Left renal cortex interstitium (tissue), 4 donors: ENCODE results near the gene CCDC106. TPM values are rescaled to one million over a fixed set of nuclear protein-coding genes. Genes with fewer than 3 reads are reported as not detected.

ENCODE experiments used
- DNase-seq, 4 donors: peaks; one replicate each; pipeline ENCODE4 v3.0.0-alpha.2; 2013; ENCODE audit warnings: low read depth in 4 of 4, low spot score in 2 of 4, missing footprints in 1 of 4
- polyA plus RNA-seq, 4 donors: library from polyadenylated mRNA; unstranded; fragments of 120-200 nt; gene quantifications; one replicate each; pipeline ENCODE4 v1.2.1, GENCODE V29; 2013; ENCODE audit not compliant: insufficient read length in 4 of 4

The CCDC106 gene
- polyA plus RNA-seq, 4 donors: 18.3 to 29.6 (median 25.8) TPM

DNA sequence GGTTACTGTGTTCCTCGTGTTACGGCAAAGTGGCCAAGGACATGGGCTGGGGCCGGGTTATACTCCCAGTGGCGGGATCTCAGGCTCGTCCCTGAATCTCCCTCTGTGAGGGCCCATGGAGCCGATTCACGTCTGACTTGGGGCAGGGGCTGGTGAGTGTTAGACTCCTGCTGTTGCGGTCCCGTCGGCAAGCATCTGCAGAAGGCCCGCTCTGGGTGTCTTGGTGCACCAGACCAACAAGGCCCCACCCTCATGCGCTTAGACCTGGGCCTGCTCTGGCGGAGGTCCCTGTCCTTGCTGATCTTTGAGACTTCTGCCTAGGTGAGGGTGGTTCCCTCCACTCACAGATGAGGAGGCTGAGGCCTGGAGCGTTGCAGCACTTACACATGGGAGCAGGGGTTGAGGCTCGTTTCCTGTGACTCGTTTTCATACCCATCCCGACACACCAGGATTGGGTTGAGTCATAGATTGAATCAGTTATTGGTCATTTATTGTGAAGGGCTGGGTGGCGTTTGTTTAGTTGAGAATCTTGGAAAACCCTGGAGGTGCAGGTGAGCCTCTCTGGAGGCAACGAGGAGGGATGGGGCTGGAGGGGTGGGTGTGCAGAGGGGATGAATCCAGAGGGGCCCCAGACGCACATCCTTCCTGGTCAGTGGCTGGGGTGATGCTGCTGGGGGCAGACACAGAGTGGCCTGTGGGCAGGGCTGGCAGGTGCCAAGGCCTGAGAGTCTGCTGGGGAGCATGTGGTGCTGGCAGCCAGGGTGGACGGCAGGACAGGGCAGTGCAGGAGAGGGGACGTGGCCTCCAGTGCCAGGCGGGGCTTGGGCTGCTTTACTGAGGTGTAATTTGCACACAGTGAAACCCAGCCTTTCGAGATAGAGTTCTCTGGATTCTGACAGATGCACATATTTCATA lies 31.6 kb downstream of the CCDC106 start:
- DNase-seq: no peak

DNA sequence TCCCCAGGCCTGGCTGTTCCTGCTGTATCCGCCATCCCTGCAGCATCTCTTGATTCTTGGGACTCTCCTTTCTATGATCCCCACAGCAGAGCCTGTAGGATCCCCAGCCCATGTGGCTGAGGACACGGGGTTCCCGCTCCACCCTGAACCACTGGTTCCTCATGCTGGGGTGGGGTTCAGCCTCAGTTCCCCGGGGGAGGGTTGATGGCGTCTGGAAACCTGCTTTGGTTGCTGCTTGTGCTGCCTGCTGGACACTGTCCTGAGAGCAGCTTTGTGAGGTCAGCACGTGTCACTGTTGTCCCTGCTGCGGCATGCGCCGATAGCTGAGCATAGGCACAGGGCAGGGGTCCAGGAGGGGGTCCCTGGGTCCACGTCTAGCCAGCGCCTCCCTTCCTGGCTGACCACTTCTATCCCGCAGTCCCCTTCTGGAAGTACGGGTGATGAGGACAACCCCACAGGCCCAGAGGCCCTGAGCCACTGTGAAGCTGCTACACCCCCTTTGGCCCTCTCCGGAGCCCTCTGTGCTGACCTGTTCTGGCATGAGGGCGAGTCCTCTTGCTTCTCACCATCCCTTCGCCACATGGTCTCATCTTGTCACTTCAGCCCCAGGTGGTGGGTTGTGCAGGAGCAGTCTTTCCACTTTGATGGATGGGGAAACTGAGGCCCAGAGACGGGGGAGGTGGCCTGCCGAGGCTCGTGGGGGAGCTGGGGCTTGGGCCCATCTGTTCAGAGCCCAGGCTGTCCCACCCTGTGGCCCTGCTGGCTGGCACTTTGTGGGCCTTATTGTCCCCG lies 32.5 kb downstream of the CCDC106 start:
- no peak for DNase-seq

DNA sequence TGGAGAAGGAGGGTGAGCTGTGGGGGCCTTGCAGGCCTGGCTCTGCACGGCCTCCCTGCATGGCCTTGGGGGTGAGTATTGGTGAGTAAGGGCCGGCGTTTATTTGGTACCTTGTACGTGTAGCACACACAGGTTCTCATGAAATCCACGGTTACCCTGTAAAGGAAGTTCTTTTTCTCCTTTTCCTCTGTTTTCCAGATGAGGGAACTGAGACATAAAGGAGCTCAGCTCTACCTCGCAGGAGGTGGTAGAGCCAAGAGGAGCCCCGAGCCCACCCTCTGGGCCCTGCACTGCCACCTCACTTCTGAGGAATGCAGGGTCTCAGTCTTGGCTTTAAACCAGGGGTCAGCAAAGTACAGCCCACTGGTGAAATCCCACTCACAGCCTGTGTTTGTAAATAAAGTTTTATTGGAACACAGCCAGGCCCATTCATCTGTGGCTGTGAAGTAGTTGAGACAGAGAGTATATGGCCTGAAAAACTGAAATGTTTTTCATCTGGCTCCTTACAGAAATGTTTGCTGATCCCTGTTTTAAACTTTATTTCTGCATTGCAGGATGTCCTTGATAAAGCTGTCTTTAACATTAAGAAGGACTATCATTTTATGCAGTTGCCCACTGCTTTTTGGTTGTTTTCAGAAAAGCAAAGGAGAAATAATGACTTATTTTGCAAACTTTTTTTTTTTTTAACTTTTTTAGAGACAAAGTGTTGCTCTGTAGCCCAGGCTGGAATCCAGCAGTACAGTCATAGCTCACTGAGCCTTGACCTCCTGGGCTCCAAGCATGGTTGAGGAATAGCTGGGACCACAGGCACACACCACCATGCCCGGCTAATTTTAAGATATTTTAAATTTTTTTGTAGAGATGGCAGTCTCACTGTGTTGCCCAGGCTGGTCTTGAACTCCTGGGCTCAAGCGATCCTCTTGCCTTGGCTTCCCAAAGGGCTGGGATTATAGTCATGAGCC lies 33.4 kb downstream of the CCDC106 start:
- DNase-seq: no peak

DNA sequence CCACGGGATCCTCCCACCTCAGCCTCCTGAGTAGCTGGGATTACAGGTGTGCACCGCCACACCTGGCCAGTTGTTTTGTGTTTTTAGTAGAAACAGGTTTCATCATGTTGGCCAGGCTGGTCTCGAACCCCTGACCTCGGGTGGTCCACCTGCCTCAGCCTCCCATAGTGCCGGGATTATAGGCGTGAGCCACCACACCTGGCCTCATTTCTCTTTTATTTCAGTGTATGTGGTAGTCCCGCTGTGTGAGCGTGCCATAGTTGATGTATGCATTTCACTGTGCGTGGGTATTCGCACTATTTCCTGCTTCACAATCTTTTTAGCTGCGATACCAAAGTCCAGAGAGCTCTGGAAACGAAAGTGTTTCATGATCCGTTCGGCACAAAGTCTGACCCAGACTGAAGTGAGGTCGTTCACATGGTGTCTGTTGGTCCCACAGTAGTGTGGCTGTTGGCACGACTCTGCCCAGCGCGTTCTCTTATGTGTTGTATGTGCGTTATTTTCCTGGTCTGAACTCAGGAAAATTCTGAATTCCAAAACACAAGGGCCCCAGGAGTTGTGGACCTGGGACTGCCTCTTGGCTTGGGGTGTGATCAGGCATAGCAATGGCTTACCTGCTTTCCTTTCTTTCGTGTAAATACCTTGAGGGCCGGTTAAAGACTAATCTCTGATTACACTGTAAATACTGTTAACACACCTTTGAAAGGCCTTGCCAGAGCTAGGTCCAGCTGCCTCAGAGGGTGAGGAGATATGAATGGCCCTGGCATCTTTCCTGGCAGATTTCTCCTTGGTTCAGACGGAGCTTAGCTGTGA lies 35.6 kb downstream of the CCDC106 start:
- no peak for DNase-seq

DNA sequence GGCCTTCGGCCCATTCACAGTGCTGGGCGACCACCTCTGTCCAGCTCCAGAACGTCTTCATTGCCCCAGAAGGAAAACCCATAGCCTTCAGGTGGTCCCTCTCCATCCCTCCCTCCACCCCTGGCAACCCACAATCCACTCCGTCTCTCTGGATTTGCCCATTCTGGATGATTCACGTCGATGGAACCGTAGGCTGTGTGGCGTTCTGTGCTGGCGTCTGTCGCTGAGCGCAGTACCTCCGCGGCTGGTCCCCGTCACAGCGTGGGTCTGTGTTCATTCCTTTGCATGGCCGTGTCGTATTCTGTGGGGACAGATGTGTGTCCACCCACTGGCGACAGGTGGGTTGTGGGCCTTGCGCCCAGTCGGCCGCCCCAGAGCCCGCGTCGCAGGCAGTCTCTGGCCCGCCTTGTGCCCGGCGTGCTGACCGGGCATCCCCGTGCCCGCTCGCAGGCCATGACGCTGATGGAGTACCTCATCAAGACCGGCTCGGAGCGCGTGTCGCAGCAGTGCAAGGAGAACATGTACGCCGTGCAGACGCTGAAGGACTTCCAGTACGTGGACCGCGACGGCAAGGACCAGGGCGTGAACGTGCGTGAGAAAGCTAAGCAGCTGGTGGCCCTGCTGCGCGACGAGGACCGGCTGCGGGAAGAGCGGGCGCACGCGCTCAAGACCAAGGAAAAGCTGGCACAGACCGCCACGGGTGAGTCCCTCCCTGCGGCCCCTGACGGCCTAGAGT lies 37.1 kb downstream of the CCDC106 start:
- DNase-seq: no peak

DNA sequence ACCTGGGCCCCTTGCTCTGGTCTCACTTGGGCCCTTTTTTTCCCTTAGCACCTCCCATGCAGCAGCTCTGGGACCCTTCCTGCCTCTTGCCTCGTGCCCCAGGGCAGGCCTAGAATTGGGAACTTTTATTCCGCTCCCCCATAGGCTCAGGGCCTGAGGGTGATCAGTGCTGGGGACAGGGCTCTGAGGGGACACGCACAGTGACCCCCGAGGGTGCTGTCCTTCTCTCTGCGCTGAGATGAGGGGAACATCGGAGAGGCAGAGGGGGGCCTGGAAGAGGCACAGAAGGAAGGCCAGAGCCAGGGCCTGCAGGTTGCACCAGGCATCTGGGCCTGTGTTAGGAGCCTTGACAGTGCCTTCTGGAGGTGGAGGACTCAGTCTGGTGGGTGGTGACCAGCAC lies 37.8 kb downstream of the CCDC106 start:
- DNase-seq: no peak

DNA sequence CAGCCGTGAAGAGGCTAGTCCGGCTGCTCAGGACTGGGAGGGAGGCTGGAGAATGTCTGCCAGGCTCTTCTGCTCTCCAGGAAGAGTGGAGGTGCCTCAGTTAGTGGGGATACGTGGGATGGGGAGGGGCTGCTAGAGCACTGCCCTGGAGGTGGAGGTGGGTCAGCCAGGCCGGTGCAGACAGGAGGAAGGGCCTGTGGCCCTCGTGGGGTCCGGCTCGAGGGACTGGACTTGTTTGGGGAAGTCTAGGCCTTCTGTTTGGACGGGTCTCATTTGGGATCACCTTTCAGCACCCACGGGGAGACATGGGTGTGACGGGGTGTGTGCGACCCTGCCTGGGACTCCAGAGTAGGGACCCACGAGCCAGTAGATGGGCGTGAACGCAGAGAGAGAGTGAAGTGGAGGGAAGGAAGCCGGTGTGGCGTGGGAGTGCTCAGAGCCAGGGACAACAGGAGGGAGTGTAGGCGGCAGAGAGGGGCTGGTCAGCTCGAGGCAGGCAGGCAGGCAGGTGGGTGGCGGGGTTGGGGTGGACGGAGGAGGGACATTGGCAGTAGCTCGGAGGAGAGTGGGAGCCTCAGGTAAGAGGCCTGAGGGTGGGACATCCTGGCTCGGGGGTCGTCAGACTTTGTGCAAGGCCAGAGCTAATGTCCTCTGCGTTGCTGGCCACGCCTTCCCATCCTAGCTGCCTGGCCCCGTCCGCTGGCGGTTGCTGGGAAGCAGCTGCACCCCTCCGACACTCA lies 38.5 kb downstream of the CCDC106 start:
- no peak for DNase-seq

DNA sequence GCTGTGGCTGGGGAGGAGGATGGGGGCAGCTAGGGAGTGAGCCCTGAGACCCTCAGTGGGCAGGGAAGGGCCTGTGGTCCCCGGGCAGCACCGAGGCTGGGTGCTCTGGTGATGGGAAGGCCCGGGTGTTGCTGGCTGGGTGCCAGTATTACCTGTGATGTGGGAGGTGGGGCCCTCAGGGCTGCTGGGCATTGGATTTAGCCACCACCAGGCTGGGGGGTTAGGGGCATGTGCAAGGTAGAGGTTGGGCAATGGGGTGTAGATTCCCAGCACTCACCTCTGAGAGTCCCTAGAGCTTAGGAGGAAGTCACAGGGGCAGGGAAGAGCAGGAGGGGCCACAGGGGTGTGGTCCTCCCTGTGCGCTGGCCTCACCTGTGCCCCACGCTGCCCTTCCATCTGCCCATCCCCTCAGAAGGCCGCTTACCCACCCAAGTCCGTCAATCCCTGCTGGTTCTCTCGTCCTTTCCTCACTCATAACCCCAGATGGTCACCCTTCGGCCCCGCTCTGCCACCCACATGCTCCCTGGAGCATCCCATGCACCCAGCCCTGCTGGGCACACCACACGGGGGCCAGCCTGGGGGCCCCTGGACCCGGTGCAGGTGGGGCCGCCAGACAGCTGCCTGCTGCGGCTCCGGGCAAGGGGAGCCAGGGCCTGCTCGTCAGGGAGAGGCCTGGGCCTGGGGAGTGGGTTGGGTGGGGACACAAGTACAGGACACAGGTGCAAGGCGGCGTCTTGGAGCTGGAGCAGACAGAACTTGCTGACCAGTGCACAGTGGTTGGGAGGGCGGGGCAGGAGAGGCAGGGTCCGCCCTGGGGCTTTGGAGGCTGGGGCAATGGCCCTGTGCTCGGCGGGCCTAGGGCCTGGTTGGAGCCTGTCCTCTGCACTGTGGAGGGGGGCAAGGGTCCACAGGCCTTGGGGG lies 39.5 kb downstream of the CCDC106 start:
- DNase-seq: no peak

DNA sequence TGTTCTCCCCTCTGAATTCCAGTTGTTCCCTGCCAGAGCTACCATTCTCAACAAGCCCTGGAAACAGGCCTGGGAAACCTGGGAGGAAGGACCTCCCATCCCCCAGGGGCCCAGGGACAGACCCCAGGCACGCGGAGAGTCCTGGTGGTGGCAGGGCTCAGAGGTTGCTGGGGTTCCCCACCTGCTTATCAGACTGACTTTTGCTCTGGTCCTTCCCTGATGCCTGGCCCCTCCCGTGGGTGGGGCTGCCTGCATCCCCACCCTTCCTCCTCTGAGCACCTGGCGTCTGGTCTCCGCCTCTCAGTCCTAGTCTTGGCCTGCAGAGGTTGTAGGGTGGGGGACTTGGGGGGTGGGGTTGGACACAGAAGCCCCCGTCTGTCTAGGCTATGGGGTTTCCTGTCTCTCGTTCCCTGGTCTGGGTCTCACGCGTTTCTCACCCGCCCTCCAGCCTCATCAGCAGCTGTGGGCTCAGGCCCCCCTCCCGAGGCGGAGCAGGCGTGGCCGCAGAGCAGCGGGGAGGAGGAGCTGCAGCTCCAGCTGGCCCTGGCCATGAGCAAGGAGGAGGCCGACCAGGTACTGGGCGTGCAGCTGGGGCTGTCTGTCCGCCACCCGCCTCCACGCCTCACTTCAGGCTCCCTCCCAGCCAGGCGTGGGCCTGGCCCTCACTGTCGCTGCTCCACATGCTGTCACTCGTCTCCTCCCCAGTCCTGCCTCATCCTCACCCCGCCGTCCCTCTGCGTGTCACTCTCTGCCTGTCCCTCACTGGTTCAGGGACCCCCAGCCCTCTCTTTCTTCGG lies 40.6 kb downstream of the CCDC106 start:
- DNase-seq: no peak

DNA sequence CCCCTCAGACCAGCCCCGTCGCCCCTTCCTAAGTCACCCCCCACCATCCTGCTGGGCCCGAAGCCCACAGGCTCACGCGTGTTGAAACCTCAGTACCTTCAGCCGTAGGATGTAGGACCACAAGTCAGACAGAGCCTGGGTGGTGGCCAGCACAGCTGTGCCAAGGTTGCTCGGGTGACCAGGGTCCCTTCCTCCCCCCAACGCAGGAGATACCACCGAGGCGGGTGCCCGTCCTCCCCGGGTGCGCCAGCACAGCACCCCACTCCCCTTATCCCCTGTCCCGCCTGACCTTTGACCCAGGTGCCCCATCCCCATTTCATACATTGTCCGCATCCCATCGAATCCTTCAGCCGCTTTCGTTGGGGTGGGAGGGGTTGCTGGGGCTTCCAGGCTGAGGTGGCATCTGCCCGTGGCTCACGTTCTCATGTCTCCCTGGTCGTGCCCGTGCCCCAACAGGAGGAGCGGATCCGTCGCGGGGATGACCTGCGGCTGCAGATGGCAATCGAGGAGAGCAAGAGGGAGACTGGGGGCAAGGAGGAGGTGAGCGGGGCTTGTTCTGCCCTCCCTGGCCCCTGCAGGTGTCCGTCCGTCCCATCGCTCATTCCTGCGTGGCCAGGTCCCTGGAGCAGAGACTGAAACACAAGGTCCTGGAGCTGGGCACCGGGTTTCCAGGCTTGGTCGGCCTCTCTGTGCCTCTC lies 41.5 kb downstream of the CCDC106 start:
- DNase-seq: no peak

DNA sequence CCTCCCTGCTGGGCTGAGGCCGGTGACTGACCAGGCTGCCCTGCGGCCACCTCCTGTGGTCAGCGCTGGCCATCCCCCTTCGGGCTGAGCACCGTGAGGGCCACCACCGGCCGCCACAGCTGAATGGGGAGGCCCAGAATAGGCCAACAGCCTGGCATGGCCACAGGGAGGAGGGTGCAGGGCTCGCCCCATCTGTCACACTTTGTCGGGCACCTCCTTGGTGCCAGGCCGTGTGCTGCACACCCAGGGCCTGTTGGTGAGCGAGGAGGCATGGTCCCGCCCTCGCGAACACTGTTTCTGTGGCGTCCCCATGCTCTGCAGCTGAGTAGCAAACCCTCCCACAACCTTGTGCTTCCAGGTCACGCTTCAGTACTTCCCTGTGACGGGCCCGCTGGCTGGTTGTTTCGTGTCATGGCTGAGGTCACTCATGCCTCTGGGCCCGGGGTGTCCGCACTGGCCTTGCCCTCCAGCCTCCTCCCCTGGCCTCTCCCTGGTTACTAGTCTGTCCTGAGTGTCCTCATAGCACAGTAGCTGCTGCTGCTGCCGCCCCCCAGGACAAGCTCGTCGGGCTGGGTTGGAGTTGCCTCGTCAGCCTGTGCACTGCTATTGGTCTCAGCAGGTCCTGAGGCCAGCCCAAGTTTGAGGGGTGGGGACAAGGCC lies 42.2 kb downstream of the CCDC106 start:
- DNase-seq: no peak

DNA sequence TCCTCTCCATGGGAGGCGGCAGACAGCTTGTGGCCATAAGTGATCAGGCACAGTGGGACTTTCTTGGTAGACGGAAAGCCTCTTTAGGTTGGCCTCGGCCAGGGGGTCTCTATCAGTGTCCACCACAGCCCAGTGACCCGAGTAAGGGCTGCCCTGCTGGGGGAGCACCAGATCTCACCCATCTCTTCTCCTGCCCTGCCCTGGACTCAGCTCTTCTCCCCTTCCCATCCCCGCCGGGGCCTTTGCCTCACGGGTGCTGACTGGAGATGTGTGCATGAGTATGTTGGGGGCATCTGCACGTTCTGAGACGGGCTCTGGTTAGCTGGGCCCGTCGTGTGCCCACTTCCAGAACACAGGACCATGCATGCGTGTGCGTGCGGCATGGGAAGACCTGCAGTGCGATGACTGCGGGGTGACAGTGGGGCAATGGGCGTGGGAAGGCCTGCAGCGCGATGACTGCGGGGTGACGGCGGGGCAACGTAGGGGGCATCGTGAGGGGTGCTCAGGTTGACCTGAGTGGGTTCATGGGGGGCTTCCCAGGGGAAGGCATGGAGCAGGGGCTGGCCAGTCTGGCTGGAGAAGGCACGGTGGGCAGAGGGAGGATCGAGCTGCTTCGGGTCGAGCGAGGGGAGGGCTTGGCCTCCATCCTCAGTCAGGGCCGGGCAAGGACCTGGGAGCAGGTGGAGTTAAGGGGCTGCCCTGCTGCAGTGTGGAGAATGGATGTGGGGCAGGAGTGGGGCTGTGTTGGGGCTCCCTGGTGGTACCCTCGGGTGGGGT lies 42.9 kb downstream of the CCDC106 start:
- no peak for DNase-seq

DNA sequence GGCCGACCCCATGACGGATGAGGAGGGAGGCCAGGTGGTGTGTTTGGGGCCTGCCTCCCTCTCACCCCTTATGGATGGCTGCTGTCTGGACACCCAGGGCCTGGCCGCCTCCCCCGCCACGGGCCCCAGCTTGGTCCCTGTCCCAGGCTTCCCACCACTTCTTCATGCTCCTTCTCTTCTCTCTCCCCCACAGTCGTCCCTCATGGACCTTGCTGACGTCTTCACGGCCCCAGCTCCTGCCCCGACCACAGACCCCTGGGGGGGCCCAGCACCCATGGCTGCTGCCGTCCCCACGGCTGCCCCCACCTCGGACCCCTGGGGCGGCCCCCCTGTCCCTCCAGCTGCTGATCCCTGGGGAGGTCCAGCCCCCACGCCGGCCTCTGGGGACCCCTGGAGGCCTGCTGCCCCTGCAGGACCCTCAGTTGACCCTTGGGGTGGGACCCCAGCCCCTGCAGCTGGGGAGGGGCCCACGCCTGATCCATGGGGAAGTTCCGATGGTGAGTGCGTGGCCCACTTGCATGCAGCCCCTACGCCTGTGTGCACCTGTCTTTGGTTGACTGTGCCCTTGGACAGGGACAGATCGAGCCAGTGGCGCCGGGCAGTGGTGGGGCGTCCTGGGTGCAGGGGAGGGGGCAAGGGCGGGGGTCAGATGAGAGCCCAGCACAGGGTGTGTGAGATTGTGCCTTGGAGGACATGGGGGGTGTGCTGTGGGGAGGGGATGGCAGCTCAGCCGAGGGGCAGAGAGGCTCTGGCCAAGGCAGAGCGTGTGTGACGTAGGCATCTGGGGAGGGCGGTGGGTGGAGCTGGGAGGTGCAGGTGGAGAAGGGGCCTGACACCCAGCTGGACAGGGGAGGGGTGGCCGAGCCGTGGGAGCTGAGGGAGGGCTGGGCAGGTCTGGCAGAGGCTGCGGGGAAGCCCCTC lies 43.8 kb downstream of the CCDC106 start:
- DNase-seq: no peak

DNA sequence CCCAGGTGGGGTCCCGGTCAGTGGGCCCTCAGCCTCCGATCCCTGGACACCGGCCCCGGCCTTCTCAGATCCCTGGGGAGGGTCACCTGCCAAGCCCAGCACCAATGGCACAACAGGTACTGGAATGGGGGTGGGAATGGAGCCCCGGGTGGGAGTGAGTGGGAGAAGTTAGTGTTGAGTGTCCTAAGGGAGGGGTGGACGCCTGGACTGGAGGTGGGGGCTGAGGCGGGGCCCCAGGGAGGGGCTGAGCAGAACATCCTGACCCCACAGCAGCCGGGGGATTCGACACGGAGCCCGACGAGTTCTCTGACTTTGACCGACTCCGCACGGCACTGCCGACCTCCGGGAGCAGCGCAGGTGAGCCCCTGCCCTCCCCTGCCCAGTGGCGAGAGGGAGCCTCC lies 44.7 kb downstream of the CCDC106 start:
- DNase-seq: no peak
